ENCODE measurements around the gene TCFL5. TPM values are rescaled to one million over a fixed set of nuclear protein-coding genes. Genes with fewer than 3 reads are reported as not detected.
"Not testable (repeated sequence)": the region's sequence is repeated elsewhere in the genome, so short reads cannot be mapped to it uniquely, and the experiment has no call there.

TCFL5 gene
- total RNA-seq, 1 experiment from 2014 or later: 23.8 TPM

- peaks cover 45% of the 10 kb centered on the region for H3K4me1 ChIP-seq (ENCODE audit: control insufficient read depth, insufficient read depth, low read length)
- no peaks in the 10 kb centered on the region for H3K36me3 ChIP-seq (ENCODE audit: control insufficient read depth, insufficient read depth, low read length)
- TF ChIP-seq, protein P1, sequence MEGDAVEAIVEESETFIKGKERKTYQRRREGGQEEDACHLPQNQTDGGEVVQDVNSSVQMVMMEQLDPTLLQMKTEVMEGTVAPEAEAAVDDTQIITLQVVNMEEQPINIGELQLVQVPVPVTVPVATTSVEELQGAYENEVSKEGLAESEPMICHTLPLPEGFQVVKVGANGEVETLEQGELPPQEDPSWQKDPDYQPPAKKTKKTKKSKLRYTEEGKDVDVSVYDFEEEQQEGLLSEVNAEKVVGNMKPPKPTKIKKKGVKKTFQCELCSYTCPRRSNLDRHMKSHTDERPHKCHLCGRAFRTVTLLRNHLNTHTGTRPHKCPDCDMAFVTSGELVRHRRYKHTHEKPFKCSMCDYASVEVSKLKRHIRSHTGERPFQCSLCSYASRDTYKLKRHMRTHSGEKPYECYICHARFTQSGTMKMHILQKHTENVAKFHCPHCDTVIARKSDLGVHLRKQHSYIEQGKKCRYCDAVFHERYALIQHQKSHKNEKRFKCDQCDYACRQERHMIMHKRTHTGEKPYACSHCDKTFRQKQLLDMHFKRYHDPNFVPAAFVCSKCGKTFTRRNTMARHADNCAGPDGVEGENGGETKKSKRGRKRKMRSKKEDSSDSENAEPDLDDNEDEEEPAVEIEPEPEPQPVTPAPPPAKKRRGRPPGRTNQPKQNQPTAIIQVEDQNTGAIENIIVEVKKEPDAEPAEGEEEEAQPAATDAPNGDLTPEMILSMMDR (IDR thresholded peaks at IDR 0.05): no peak
- TF ChIP-seq POLR2AphosphoS5 (IDR thresholded peaks at IDR 0.05; ENCODE audit: low read depth, low read length): no peak
- no peak for TF ChIP-seq REST (IDR thresholded peaks at IDR 0.05; ENCODE audit: insufficient read depth in 1 of 2, low read depth in 2 of 2, low read length in 1 of 2)
- no peak for TF ChIP-seq TCF7L2 (IDR thresholded peaks at IDR 0.05; ENCODE audit: low read depth, low read length)
- TF ChIP-seq SIN3A (IDR thresholded peaks at IDR 0.05; ENCODE audit: borderline replicate concordance, insufficient read depth, low read depth, low read length): no peak
- DNase-seq (ENCODE audit: low read depth, low spot score): no peak
- peak overlapping the region; percentile 92 for H3K27ac ChIP-seq (ENCODE audit: low read length)
- ChIA-PET POLR2A (no interaction called here), CTCF (interaction anchor here (1.1 to 1.3 kb wide), 2 partner anchors 12 to 42 kb away, joined by 3 read pairs; no protein-coding TSS in a partner anchor)
- in situ Hi-C loops (cut with HindIII; ENCODE audit: low pct_unique_long_range_greater_than_20kb, low sequenced_read_pairs) (no loop called here), intact Hi-C loops (cut with micrococcal nuclease; ENCODE audit: unreplicated experiment) (no loop called here)
- no peaks in the 10 kb centered on the region for H3K27me3 ChIP-seq (ENCODE audit: control insufficient read depth, insufficient read depth, low read length)
- H3K4me3 ChIP-seq (ENCODE audit: low read depth in 2 of 2, low read length in 2 of 2): peak overlapping the region in 1 of 2 experiments; percentile 31; a peak in 2 of 4 replicates
- BruUV-seq (replicated peaks): no TSS peak
- H3K9me3 ChIP-seq (ENCODE audit: control insufficient read depth, insufficient read depth, low read depth, low read length): no peaks in the 10 kb centered on the region
- ATAC-seq: no peak
Observed at GRCh38 chr20:62874964-62875344, 13.3 kb upstream of the TCFL5 start.

GRCh38 chr20:62873681-62874031 is 12.0 kb upstream of the TCFL5 start:
- BruUV-seq (replicated peaks); H3K36me3 ChIP-seq (ENCODE audit: control insufficient read depth, insufficient read depth, low read length); in situ Hi-C loops (cut with HindIII; ENCODE audit: low pct_unique_long_range_greater_than_20kb, low sequenced_read_pairs); H3K27me3 ChIP-seq (ENCODE audit: control insufficient read depth, insufficient read depth, low read length); intact Hi-C loops (cut with micrococcal nuclease; ENCODE audit: unreplicated experiment); ATAC-seq; POLR2A ChIA-PET; DNase-seq (ENCODE audit: low read depth, low spot score); H3K9me3 ChIP-seq (ENCODE audit: control insufficient read depth, insufficient read depth, low read depth, low read length): not testable (repeated sequence)
- Histone ChIP-seq H3K27ac (ENCODE audit: low read length) (peak overlapping the region; percentile 92), H3K4me1 (ENCODE audit: control insufficient read depth, insufficient read depth, low read length) (peaks cover 43% of the 10 kb centered on the region), H3K4me3 (ENCODE audit: low read depth in 2 of 2, low read length in 2 of 2) (peak overlapping the region in 1 of 2 experiments; percentile 41; a peak in 2 of 4 replicates)
- CTCF ChIA-PET: interaction anchor here (0.6 kb wide), 1 partner anchor 18 kb away, joined by 3 read pairs; no protein-coding TSS in a partner anchor
- TF ChIP-seq, protein P1 (IDR thresholded peaks at IDR 0.05): peak; percentile 87
